HG02840 (cell line): ENCODE data around the gene NUP98.

Experiments used
- ATAC-seq: cut with Tn5 transposase; IDR thresholded peaks from one replicate; pipeline ENCODE4 v1.9.1; 2021; ENCODE audit warnings: mild to moderate bottlenecking, moderate library complexity, moderate number of reproducible peaks; ENCODE audit not compliant: unreplicated experiment, low FRiP score

The NUP98 gene

GRCh38 chr11:3797329-3798090, at the start of gene NUP98:
Gene NUP98, minus strand, starts transcription at chr11:3797554. Its CDS starts 15,437 bp downstream, at chr11:3782117.
- peak; percentile 98 for ATAC-seq

GRCh38 chr11:3845670-3846069, 48.3 kb upstream of the NUP98 start:
- no peak for ATAC-seq

DNA sequence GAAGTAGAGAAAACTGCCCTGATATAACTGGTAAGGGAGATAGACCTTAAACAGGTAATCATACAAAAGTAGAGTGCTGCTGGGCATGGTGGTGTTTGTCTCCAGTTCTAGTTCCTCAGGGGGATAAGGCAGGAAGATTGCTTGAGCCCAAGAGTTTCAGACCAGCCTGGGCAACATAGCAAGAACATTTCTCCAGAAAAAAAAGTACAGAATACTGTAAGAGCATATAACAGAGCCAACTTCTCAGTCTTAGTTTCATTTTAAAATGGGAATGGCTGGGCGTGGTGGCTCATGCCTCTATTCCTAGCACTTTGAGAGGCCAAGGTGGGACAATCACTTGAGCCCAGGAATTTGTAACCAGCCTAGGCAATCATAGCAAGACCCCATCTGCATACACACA, 47.9 kb upstream of the NUP98 start:
- no peak for ATAC-seq

DNA sequence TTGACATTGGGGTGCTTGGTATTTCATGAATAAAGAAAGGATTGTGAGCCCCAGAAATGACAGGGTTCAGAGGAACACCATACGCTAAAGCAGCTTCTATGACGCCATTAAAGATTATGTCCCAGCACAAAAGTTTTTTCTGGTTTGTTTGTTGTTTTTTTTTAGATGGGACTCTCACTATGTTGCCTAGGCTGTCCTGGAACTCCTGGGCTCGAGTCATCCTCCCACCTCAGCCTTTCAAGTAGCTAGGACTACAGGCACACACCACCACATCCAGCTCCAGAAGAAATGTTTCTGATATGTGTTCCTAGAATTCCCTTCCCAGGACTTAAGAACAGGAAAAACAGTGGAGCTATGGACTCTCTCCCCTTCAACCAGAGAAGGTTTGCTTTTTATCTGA, 46.0 kb upstream of the NUP98 start:
- ATAC-seq = no peak

GRCh38 chr11:3841426-3842350, 44.3 kb upstream of the NUP98 start:
- ATAC-seq = peak; percentile 48

DNA sequence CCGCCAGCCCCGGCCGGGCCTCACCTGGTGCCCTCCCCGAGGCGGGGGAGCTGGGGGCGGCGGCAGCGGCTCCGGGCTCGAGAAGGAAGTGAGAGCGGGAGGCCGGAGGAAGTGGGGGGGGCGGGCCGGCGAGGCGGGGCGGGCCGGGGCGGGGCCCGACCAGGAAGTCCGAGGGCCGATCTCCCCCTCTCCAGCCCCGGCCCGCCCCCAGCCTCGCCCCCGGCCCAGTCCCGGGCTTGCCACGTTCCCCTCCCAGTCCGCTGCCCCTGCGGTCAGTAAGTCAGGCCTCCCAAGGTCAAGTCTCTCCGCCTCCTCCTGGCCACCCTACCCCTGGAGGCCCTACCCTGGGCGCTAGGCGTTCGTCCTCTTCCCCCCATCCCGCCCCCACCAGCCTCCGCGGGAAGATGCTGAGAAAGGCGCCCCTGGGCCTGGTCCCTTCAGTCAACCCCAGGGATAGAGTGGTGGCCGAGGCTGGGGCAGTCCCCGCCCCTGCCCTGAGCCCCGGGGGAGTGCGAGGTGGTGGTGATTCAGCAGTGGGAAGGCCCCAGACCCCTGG, 43.6 kb upstream of the NUP98 start, which contains the start of gene RHOG:
TSS of gene RHOG (minus strand) at position 90 of the 556 bp plus-strand sequence. CDS start 12,821 bp downstream, outside the sequence.
- ATAC-seq = peak; percentile 65

GRCh38 chr11:3840004-3840869, 42.9 kb upstream of the NUP98 start:
- peak; percentile 1 for ATAC-seq

DNA sequence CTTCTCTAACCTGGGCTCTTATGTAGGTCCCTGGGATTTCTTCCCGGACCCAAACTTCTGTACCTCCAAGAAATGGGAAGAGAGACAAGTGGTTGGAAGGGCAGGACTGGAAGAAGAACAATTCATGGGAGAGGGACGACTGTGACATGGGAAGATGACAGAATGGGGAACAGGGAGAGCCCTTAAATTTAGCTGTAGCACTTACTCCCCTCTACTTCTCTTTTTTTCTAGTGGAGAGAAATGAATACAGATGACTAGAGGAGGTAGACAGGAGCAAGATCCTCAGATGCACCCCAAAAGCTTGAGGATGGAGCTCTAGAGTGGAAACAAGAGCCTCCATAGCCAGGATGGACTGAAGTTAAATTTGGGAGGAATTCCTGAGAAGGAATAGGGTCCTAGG, 41.1 kb upstream of the NUP98 start:
- ATAC-seq = no peak

DNA sequence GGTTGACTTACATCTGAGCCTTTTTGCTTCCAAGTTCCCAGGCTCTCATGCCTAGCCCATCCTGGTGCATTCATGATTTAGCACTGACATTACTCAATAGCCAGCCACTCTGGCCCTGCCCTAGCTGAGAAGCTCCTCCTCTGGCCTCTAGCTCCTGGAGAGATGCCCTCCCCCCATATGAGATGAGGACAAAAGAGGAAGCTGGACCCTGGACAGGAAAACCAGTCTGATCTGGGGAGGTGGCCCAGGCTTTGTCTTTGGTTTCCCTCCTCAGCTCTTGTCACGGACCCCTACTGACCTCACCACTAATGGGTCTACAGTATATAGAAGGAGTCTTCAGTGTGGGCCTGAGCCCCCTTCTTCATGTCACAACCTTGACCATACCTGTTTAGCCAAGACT, 40.4 kb upstream of the NUP98 start:
- no peak for ATAC-seq

- ATAC-seq = no peak
Observed at GRCh38 chr11:3836903-3837302, 39.5 kb upstream of the NUP98 start.

- no peak for ATAC-seq
Observed at GRCh38 chr11:3835751-3836150, 38.4 kb upstream of the NUP98 start.

GRCh38 chr11:3834664-3835461, 37.5 kb upstream of the NUP98 start:
- no peak for ATAC-seq

DNA sequence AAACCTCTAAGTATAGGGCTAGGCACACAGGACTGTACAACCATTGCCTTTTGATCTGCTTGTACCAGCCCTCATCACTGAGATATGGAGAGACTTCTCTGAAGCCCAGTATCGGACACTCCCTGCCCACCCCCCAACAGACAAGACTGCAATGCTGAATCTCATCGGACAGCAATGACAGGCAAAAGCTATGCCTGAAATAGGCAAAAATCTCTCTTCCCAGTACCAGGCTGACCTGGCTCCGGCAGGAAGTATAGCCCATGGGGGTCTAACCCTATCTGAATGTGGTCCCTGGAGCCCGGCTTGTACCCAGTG, 37.0 kb upstream of the NUP98 start:
- ATAC-seq = no peak

DNA sequence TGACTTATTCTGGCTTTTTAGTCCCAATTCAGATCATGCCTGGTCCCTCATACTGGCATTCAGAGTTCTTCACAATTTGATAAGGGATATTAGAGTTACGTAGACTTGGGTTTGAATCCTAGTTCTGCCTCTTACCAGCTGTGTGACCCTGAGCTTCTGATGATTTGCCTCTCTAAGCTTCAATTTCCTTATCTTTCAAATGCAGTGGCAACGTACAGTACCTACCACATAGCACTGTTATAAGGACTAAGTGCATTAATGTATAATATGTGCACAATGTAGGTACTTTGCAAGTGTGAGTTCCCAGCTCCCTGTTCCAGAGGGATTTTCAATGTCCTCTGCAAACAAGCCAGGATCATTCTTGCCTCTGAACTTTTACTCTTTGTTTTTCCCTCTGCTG, 36.1 kb upstream of the NUP98 start:
- no peak for ATAC-seq

GRCh38 chr11:3832816-3833215, 35.5 kb upstream of the NUP98 start:
- no peak for ATAC-seq

GRCh38 chr11:3831378-3832239, 34.3 kb upstream of the NUP98 start:
- no peak for ATAC-seq

DNA sequence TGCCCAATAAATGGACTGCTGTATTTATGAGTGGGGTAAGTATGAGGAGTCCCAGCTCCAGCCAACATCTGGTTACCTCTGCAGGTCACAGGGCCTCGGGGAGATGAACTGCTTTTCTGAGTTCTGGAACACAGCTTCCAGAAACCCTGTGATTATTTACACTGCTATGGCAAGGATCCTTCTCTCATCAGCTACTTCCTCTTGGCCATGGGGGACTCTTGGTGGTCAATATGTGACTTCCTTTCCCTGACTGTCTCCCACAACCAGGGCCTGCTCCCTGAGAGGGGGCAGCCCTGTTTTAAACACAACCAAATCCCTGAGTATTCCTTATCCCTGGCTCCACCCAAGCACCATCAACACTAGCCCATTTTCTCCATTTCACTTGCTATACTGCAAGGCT, 33.4 kb upstream of the NUP98 start:
- ATAC-seq = no peak

DNA sequence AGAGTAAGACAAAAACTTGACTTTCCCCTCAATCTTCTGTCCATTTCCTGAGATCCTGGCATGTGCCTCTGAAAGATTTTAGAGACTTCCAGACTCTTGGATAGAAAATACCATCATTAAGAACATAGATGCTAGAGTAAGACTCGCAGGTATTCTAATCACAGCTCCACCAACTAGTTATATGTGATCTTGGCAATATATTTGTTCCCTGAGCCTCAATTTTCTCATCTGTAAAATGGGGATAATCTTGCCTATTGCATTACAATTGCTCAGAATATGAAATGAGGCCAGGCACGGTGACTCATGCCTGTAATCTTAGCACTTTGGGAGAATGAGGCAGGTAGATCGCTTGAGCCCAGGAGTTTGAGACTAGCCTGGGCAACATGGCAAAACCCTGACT, 32.7 kb upstream of the NUP98 start:
- no peak for ATAC-seq
